HL-60/S4 treated with retinoic acid at 250 ng/mL for 4 days and 3 days (cell line): Measurements from ENCODE around the gene RANBP9.

Experiments used
- in situ Hi-C: fragments of 300-500 bp; cut with MboI; formaldehyde crosslinking; loops from 2 replicates; pipeline ENCODE4 v1.7.0; 2022; ENCODE audit warnings: low sequenced_read_pairs

RANBP9 gene

DNA sequence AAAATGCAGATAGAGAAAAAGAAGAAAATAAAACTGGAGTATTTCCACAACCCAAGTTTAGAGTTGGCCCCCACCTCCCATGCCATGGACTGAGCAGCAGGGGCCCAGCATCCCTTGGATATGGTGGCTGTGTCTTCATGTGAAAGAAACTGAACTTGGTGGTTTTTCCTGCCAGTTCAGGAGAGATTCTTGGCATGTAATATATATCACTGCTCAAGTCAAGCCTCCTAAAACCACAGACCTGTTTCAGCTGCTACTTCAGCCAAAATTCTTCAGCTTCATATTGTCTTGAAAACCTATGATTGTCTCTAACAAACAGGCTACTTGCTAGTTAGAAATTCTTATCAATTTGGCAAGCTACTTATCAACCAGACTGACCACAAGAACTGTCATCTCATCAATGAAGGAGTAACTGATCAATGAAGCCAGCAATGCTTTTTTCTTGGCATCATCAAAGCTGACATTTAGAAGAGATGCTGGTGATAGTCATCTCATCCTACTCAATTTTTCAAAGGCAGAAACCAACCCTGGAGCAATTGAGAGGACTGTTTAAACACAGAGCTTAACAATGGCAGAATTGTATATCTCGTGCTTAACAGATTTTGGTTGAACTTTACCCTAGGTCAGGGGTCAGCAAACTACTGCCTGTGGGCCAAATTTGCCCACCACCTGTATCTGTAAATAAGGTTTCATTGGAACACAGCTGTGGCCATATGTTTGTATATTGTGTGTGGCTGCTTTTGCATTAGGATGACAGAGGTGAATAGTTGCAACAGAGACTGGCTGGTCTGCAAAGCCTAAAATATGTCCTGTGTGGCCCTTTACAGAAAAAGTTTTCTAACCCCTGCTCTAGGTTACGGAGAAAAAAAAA is 106.9 kb downstream of the RANBP9 start:
- in situ Hi-C loops: no loop called here

DNA sequence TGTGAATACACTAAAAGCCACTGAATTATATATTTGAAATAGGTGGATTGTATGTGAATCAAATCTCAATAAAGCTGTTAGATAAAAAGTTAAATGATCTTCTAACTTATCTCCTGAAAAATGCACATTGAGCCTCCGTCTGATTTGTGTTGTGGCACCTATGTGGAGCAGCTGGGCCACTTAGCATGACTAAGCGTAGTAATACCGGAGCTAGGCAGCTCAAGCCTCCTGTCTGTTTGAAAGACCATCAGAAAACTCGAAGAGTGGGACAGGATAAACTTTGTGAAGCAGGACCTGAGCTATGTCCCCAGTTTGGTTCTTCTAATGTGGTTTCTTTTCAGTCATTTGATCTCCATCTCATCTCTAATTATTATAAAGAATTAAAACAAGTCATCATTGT is 107.5 kb downstream of the RANBP9 start:
- in situ Hi-C loops: no loop called here

DNA sequence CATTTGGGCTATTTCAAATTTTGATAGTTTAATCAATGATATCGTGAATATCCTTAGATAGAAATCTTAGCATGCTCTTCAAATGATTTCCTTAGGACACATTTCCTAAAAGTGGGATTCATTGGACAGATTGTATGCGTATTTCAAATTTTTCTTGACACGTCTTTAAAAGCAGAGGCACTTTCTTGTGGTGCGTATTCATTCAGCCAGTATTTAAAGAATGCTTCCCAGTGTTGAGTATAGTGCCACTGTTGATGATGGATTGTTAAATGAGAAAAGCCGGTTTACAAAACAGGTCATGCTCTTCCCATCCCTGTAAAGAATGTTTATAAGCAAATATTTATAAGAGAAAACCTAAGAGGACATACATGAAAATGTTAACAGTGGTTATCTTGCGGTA is 111.6 kb downstream of the RANBP9 start:
- in situ Hi-C loops: no loop called here

DNA sequence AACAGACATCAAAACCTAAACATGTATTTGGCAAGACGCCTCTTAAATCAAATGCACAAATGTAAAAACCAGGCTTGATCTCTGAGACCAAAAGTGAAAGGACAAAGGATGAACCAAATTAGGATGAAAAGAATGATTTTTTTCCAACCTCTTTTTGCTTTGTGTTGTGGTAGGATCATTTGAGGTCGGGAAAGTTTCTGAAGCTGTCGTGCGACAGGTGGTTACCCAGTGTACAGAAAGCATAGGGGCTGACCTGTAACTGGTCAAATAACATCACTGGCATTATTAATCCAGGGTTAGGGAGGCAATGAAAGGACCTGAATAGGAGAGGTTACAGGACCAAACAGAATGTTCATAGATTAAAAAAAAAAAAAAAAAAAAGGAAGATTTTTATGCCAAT is 114.6 kb downstream of the RANBP9 start:
- in situ Hi-C loops: no loop called here

DNA sequence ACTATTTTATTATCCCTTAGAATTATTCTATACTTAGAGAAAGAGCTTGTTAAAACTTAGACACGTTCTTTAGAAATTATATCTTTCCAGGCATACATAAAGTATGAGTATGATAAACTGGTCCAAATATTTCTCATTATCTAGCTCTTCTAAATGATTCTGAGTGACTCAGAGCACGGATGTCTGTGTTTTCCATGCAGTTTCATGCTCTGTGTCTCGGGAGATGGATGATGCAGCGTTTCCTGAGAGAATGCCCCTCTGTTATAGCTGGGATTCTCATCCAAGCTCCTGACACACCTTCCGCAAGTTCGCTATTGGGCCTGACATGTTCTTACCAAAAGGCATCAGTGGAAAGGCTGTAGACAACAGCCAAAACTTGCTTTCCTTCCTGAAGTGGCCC is 117.9 kb downstream of the RANBP9 start:
- in situ Hi-C loops: no loop called here

DNA sequence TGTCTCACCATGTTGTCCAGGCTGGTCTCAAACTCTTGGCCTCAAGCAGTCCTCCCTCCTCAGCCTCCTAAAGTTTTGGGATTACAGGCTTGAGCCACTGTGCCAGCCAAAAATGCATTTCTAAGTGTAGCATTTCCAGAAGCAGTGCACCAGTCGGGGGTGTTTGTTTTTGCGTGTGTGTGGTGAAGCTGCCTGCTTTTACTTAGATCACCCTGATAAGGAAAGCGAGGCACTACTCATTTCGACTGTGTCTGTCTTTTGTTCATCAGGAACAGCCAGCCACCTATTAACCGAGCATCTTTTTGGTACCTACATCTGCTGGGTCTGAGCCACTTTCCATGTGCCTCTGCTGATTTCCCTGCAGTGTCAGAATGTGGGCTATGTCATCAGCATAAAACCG is 118.5 kb downstream of the RANBP9 start:
- in situ Hi-C loops: no loop called here

DNA sequence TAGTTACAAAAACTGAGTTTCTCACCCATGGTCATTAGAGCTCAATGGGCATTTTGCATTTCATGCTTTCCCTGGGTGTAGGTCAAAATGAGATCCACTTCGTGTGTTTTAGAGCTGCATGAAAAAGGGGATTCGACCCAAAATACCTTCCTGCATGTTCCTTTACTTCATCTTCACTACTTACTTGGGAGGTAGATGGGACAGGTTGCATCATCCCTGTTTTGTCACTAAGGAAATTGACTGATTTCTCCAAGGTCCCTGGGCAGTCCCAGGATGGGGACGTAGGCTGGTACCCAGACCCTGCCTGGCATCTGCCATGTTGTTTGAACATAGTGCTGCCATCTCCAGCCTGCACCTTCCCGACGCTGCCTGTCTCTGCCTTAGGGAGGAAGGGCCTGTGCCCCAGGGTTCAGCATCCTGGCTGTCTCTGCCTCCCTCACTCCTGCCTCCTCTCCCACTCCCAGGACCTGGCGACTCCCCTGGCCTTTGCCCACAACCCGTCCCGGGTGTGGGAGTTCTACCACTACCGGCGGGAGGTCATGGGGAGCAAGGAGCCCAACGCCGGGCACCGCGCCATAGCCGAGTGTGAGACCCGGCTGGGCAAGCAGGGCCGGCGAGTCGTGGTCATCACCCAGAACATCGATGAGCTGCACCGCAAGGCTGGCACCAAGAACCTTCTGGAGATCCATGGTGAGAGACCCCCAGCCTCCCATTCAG is 120.3 kb downstream of the RANBP9 start:
- in situ Hi-C loops: no loop called here

DNA sequence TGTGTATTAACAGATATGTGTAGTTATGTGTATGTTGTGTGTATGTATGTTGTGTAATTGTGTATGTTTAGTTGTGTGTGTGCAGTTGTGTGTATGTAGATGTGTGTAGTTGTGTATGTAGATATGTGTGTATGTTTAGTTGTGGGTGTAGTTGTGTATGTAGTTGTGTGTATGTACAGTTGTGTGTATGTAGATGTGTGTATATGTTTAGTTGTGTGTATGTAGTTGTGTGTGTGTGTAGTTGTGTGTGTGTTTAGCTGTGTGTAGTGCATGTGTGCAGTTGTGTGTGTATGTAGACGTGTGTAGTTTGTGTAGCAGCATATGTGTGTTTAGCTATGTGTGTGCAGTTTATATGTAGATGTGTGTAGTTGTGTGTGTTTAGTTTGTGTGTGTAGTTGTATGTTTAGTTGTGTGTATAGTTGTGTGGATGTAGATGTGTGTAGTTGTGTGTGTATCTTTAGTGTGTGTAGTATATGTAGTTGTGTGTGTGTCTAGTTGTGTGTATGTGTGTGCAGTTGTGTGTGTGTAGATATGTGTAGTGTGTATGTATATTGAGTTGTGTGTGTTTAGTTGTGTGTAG is 121.0 kb downstream of the RANBP9 start:
- in situ Hi-C loops: no loop called here

DNA sequence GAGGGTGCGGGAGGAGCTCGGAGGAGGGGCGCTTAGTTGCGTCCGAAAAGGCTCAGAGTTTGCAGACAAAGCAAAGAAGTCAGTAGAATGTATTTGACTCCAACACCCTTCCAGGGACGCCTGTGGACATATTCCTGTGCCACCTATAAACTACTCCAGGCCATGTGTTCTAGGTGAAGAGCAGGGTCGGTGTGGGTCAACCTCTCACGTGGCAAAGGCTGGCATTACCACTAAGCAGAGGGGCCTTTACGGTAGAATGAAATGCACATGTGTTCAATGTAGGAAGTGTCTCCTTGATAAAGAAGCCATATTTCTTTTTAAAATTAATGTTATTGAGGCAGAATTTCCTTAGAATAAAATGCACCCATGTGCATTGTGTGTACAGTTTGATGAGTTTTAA is 121.8 kb downstream of the RANBP9 start:
- in situ Hi-C loops: no loop called here

DNA sequence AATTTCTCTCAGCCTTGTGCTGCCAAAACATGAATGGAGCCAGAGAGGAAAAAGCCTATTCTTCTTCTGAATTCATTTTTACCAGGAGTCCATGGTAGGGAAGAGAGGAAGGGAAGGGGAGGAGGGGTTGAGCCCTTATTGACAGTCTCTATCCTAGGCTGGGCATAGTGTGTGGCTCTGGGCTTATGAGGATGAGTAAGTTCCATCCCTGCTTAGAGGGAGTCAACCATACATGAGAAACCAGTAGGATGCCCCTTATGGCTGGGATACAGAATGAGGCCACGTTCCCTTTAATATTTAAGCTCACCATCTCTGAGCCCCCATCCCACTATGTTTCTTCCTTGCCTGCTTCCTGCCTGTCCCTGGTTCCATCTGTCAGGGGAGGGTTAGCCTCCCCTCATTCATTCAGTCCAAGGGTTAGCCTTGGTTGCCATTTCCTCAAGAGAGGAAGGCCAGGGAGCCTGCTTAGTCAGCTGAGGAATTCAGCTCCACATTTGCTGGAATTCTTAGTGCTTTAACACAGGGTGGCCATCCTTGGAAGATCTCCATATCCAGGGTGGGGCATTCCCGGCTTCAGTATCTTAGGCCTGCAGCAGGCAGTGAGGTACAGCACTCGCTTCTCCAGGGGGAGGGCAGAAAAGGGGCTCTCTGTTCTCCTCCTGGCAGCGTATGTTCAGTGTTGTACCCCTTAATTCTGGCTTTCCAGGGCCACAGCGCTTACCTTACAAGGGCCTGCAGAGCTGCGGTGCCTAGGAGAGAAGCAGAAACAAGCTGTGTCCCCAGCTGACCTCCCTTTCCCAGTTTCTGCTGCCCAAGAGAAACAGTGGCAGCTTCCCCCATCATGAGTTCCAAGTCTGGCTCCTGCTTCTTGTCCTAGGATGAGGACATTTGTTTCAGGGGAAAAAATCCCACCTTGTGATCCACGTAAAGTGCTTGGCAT is 124.8 kb downstream of the RANBP9 start:
- in situ Hi-C loops: no loop called here

DNA sequence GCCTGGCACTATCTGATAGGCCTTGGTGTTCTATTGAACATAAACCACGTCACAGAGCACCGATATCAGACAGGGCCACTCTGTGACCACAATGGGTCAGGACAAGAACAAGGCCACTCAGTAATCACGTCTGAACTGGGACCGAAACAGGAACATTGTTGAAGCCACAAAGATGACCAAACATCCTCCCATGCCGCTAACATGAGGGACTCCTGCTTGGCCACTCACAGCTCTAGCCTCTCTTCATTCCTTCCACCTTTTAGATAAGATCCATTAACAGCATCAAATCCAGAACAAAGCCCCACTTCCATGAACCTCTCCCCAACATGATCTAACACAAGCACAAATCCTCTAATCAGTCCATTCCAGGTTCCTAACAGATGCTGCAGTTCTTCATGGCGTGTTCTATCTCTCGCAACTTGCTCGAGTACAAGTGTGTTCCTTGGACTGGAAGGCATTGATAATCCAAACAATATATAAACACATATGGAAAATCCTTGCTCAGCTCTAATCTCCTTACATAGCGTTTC is 129.9 kb downstream of the RANBP9 start:
- in situ Hi-C loops: no loop called here

DNA sequence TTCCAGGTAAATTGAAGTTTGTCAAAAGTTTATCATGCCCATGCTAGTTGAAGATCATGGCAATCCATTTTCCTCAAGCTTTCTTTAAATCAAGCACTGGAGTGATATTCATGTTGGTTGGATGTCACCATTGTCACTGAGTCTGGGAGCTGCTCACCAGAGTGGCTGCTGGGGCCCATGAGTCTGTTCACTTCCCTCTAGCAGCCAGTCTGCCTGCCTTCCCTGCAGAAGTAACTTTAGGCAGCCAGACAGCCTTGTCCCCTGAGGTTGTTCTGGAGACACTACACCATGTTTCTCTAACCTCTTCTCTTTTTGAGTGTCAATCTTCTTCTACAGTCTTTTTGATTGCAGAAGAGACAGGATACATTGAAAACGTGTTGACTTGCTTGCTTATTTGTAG is 131.7 kb downstream of the RANBP9 start:
- in situ Hi-C loops: no loop called here

DNA sequence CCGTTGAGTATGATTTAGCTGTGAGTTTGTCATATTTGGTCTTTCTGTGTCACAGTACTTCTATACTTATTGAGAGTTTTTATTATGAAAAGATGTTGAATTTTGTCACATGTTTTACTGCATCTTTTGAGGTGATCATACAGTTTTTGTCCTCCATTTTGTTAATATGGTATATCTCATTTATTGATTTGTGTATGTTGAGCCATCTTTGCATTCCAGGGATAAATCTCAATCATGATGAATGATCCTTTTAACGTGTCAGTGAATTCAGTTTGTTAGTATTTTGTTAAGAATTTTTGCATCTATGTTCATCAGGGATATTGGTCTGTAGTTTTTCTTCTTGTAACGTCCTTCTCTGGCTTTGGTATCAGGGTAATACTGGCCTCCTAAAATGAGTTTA is 133.7 kb downstream of the RANBP9 start:
- in situ Hi-C loops: no loop called here

DNA sequence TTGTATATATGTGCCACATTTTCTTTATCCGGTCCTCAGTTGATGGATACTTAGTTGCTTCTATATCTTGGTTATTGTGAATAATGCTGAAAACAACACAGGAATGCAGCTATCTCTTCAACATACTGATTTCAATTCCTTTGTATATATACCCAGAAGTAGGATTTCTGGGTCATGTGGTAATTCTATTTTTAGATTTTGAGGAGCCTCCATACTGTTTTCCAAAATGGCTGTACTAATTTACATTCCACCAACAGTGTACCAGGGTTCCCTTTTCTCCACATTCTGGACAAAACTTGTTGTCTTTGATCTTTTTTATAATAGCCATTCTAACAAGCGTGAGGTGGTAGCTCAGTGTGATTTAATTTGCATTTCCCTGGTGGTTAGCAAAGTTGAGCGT is 135.6 kb downstream of the RANBP9 start:
- in situ Hi-C loops: no loop called here

DNA sequence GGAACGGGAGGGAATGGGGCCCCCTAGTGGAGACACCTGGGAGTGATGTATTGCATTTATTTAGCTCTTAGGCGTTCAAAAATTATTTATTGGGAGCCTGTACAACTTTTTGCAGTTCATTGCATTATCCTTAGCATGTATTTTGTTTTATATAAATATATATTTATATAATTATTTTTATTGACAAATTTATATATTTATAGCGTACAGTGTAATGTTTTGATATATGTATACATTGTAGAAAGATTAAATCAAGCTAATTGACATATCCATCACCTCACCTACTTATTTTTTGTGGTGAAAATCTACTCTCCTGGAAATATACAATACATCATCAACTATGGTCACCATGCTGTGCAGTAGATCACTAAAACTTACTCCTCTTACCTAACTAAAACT is 136.3 kb downstream of the RANBP9 start:
- in situ Hi-C loops: no loop called here

DNA sequence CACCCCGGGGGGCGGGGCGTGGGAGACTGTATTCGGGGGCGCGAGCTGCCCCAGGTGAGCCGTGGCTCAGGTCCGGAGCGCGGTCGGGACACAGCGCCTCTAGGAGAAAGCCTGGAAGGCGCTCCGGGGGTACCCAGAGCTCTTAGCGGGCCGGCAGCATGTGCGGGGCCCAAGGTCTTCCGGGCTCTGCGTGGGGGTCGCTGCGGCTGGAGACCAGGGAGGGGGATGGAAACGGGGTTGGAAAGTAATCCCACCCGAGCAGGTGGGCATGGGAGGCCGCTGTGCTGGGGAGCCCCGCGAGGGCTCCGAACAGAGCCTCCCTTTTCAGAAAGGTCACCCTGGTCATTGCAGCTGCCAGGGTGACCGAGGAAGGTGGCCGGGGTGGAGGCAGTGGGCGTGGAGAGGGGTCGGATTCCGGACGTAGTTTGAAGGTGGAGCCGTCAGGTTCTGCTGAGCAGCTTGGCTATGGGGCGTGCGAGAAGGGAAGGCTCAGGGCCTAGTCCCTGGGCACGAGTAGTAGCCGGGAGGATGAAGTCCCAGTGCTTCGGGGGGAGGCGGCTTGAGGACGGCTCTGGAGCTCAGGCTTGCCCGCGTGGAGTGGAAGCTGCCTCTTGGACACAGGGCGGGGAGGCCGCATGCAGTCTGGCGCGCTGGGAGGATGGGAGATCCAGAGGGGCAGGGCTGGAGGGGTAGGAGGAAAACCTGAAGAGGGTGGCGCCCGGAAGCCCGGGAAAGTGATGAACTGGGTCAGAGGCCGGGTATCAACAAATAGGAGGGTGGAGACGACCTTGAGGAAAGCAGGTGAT is 136.9 kb downstream of the RANBP9 start, which contains the start of gene SIRT5:
SIRT5 (plus strand) TSS at position 31 of the 806 bp plus-strand sequence. CDS start 9,510 bp downstream, outside the sequence.
- in situ Hi-C loops: no loop called here

DNA sequence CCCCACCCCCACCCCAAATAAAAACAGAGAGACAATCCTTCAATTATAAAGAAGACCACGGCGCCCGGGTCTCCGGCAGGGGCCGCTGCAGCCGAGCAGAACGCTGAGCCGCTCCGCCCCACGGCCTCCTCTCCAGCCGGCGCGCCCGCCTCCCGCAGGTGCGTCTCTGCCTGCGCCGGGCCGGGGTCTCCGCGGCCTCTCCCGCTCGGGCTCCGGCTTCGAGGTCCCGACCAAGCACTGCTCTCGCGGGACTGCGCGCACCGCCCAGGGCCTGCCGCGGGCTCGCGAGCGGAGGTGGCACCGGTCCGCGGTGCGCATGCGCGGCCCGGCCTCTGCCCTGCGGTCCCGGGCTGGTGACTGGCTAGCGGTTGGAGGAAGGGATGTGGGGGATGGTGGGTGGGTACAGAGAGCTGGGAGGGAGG is 137.5 kb downstream of the RANBP9 start:
- in situ Hi-C loops: no loop called here

DNA sequence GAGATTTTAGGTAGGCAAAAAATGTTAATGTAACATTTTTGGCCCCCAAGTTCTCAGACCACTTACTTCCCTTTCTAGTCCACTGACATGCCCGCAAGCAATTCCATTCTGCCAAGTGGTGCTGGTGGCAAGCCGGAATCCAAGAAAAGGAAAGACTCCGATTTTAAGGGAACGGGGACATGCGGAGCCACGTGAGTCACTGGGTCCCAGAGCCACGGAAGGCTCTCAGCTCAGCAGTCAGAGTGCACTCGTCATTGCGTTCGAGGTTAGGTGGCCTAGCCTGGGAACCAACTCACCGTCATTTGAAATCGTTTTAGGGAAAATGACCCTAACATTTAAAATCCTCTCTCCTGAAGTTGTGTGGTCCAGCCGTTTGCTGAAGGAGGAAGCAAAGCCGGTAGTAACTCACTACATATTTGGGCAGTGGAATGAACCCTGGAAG is 137.9 kb downstream of the RANBP9 start:
- in situ Hi-C loops: no loop called here

DNA sequence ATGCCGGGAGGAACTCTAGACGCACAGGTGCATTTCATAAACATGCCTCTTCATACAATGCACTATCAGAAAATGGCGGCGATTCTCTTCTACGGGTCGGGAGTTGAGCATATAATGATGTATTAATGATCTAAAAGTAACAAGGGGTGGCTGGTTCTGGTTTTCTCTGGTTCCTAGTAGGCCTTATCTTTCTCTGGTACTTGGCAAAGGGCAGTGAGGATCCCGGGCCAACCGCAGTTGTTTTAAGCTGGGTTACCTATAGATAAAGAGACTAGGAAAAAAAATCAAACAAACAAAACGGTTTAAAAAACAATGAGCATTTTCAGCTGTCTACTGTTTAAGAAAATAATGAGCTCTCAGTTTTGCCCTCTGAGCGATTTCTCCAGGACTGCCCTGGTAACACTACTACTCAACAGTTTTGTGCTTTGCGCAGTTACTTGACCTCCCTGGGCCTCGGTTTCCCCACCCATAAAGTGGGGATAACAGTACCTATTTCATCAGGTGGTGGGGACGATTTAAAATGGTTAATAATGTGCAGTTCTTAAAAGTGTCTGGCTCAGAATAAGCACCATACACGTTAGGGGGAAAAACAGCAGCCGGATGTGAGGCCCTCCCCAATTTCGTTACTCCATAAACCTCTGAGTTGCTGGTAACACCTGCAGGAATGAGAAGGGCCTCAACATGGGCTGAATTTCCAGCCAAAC is 138.5 kb downstream of the RANBP9 start:
- in situ Hi-C loops: no loop called here
